WI38 (cell line): ENCODE data around the gene FSTL1.

Experiments
- H3K4me3 ChIP-seq: 2 replicates; pipeline ENCODE4 v1.5.1; 2011; ENCODE audit warnings: low read depth, mild to moderate bottlenecking, control low read depth, low read length
- CTCF ChIP-seq: IDR thresholded peaks from 2 replicates; pipeline ENCODE4 v1.5.1; 2012; ENCODE audit warnings: low read depth, mild to moderate bottlenecking, control low read depth, low read length

The FSTL1 gene

GRCh38 chr3:120468635-120469295, 18.0 kb upstream of the FSTL1 start:
- H3K4me3 ChIP-seq, result no peak overlapping the region
- TF ChIP-seq CTCF, result no peak

GRCh38 chr3:120462409-120462959, 11.7 kb upstream of the FSTL1 start:
- no peak for TF ChIP-seq CTCF
- no peak overlapping the region for H3K4me3 ChIP-seq

- no peak for TF ChIP-seq CTCF
- no peak overlapping the region for H3K4me3 ChIP-seq
These were observed 10.6 kb upstream of the FSTL1 start for GRCh38 chr3:120461416-120461815.

DNA sequence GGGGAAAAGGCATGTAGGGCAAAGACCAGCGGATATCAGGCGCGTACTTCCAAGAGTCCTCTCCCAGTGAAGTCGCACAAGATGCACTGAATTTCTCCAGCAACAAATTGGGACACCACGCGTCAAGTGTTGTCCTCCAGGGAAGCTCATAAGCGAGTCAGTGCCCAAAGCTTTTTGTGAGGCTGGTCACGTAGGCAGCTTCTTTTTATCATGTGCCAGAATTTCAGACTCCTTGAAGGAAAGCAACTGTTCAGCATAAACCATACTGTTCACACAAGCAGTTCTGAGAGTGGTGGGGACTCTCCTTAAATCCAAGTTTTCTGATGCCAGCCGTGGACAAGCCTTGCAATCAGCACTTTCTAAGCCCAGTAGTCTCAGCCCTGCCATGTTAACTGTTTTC, 10.1 kb upstream of the FSTL1 start:
- TF ChIP-seq CTCF, result no peak
- no peak overlapping the region for H3K4me3 ChIP-seq

DNA sequence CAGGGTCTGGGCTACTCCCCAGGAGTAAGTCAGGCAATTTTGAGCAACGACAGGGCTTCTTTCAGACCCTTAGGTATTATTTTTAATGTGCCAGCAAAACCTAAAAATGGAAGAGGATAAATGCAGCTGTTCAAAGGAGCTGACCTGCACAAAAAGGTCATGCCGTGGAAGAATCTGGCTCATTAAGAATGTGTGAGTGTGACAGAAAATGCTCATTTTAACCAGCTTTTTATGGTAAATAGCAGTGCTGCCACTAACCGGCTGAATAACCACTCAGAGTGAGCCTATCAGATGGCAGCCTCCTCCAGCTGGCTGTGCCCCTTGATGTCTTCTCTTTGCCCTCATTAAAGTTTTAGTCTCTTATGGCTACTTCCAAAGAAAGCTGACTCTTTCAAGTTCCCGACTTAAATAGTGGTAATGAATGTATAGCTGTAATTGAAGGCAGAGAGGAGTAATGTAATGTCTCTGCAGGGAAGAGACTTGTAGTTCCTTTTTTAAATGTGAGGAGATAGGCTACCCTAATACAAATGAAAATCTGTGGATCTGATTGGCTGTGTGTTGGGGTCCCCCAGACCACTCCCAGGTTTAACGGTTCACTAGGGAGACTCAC, 9.5 kb upstream of the FSTL1 start:
- no peak overlapping the region for H3K4me3 ChIP-seq
- no peak for TF ChIP-seq CTCF

DNA sequence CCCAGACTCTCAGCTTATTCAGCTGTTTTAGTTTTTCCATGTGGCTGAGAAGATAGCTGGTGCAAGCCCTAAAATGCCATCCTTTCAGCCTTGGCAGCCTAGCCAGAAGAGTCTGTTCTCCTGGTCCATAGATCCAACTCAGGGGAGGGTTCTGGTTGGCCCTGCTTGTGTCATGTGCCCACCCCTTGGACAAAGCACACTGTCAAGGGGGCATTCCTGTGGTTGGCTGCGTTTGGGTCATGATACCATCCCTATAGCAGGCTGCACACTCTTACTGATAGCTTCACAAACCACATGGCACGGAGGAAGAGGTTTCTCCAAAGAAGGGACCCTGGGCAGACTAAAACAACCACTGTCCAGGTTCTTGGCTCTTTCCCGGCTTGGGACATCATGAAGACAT, 8.4 kb upstream of the FSTL1 start:
- H3K4me3 ChIP-seq, result no peak overlapping the region
- TF ChIP-seq CTCF, result no peak

DNA sequence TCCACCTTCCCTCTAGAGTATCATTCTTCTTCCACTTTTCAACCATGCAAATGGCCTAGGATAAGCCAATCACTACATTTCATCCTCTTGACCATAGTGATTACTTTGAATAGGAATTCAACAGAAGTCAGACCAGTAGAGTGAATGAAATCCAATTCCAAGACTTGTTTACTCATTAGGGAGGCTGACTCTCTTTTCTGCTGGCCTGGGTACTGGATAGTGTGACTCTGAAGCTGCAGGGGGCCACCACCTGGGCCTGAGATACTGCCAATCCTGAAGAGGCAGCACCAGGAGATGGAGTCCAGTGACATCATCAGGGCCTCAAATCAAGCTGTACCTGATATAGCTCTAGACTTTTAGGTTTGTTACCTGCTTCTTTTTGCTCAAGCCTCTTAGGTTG, 7.0 kb upstream of the FSTL1 start:
- TF ChIP-seq CTCF, result no peak

More for the DNA sequence above, 7.0 kb upstream of the FSTL1 start:
- H3K4me3 ChIP-seq, result no peak overlapping the region
